Right lung (tissue), 5 donors: Measurements from ENCODE around the gene KCNJ4. TPM values are rescaled to one million over a fixed set of nuclear protein-coding genes. Genes with fewer than 3 reads are reported as not detected.
"Not testable (repeated sequence)": the region's sequence is repeated elsewhere in the genome, so short reads cannot be mapped to it uniquely, and the experiment has no call there.

Source experiments
- DNase-seq, 2 donors: peaks; one replicate each; pipeline ENCODE4 v3.0.0-alpha.2; 2013
- polyA plus RNA-seq, 5 donors: library from polyadenylated mRNA; unstranded; fragments of 120-200 nt; gene quantifications; one replicate each; pipeline versions ENCODE4 v1.2.1 to v1.2.3, GENCODE V29; 2013; ENCODE audit warnings: inconsistent platforms in 1 of 5, low replicate concordance in 1 of 5; ENCODE audit not compliant: insufficient read length in 5 of 5, insufficient read depth in 1 of 5

Gene KCNJ4
- polyA plus RNA-seq, 5 donors: 0.10 TPM; not detected in 4

- not testable (repeated sequence) for DNase-seq
Measured at GRCh38 chr22:38386918-38387317, 68.1 kb downstream of the KCNJ4 start.

- no peak for DNase-seq
Measured at GRCh38 chr22:38383417-38383816, 71.6 kb downstream of the KCNJ4 start.

- DNase-seq: not testable (repeated sequence)
Measured at GRCh38 chr22:38381371-38381770, 73.6 kb downstream of the KCNJ4 start.

Other genes with a start within 250 kb of the KCNJ4 start
- 10 to 100 TPM; 32.6 to 47.1 (median 38.9) TPM for gene TMEM184B, start 182.2 kb downstream of the KCNJ4 start, polyA plus RNA-seq
- gene CSNK1E, start 137.8 kb downstream of the KCNJ4 start, polyA plus RNA-seq: 100 to 1,000 TPM; 148 to 201 (median 194) TPM
- 1 to 10 TPM; 6.2 to 9.5 (median 7.2) TPM for gene KDELR3, start 12.9 kb upstream of the KCNJ4 start, polyA plus RNA-seq
- 100 to 1,000 TPM; 579 to 954 (median 821) TPM for gene DDX17, start 51.1 kb upstream of the KCNJ4 start, polyA plus RNA-seq
- 1 to 10 TPM; 2.7 to 5.6 (median 3.6) TPM for gene DMC1, start 115.0 kb upstream of the KCNJ4 start, polyA plus RNA-seq
- gene FAM227A, start 201.2 kb upstream of the KCNJ4 start, polyA plus RNA-seq: 1 to 10 TPM; 4.5 to 7.1 (median 5.6) TPM
- gene CBY1, start 201.4 kb upstream of the KCNJ4 start, polyA plus RNA-seq: 10 to 100 TPM; 44.9 to 59.3 (median 56.3) TPM
- gene TOMM22, start 226.8 kb upstream of the KCNJ4 start, polyA plus RNA-seq: 10 to 100 TPM; 84.8 to 92.2 (median 86.0) TPM
- gene JOSD1, start 245.7 kb upstream of the KCNJ4 start, polyA plus RNA-seq: 10 to 100 TPM; 46.3 to 55.6 (median 47.7) TPM